HG03045 (cell line): Measurements from ENCODE around the gene PCDHA8.
"Not testable (repeated sequence)": the region's sequence is repeated elsewhere in the genome, so short reads cannot be mapped to it uniquely, and the experiment has no call there.

Experiments used
- ATAC-seq: cut with Tn5 transposase; IDR thresholded peaks from one replicate; pipeline ENCODE4 v1.9.1; 2021; ENCODE audit warnings: mild to moderate bottlenecking, moderate library complexity; ENCODE audit not compliant: unreplicated experiment

The PCDHA8 gene

DNA sequence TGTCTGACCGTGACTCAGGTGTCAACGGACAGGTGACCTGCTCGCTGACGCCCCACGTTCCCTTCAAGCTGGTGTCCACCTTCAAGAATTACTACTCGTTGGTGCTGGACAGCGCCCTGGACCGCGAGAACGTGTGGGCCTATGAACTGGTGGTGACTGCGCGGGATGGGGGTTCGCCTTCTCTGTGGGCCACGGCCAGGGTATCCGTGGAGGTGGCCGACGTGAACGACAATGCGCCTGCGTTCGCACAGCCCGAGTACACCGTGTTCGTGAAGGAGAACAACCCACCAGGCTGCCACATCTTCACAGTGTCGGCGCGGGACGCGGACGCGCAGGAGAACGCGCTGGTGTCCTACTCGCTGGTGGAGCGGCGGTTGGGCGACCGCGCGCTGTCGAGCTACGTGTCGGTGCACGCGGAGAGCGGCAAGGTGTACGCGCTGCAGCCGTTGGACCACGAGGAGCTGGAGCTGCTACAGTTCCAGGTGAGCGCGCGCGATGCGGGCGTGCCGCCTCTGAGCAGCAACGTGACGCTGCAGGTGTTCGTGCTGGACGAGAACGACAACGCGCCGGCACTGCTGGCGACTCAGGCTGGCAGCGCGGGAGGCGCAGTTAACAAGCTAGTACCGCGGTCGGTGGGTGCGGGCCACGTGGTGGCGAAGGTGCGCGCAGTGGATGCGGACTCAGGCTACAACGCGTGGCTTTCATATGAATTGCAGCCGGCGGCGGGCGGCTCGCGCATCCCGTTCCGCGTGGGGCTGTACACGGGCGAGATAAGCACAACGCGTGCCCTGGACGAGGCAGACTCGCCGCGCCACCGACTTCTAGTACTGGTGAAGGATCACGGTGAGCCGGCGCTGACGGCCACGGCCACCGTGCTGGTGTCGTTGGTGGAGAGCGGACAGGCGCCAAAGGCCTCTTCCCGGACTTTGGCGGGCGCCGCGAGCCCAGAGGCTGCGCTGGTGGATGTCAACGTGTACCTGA lies 29.5 kb downstream of the PCDHA8 start:
- no peak for ATAC-seq

DNA sequence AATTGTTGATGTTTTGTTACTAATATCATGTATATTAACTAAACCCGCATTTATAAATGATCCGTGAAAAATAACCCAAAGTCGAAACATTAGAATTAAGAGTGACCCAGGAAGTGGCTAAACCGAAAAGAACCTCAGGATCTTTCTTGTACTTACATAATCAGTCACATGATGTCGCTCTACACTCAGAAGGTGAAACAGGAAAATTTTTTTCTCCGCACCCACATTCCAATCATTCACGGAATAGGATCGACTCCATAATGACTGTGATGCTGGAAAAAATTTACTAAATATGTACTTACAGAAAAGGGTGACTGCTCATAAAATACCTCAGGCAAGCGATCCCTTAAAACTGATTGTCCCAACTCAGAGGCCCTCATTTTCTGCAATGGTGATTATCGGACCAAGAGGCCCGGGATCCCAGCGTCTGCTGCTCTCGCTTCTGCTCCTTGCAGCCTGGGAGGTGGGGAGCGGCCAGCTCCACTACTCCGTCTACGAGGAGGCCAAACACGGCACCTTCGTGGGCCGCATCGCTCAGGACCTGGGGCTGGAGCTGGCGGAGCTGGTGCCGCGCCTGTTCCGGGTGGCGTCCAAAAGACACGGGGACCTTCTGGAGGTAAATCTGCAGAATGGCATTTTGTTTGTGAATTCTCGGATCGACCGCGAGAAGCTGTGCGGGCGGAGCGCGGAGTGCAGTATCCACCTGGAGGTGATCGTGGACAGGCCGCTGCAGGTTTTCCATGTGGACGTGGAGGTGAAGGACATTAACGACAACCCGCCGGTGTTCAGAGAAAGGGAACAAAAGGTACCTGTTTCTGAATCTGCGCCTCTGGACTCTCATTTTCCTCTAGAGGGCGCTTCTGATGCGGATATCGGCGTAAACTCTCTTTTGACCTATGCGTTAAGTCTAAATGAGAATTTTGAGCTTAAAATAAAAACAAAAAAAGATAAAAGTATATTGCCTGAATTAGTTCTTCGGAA lies 34.4 kb downstream of the PCDHA8 start, which contains the start of gene PCDHA12:
Gene PCDHA12 (plus strand): TSS at position 224 of the 981 bp plus-strand sequence. CDS start 165 bp downstream, at position 389.
- ATAC-seq, result no peak

- not testable (repeated sequence) for ATAC-seq
These were observed 35.7 kb downstream of the PCDHA8 start for GRCh38 chr5:140876541-140877261.

DNA sequence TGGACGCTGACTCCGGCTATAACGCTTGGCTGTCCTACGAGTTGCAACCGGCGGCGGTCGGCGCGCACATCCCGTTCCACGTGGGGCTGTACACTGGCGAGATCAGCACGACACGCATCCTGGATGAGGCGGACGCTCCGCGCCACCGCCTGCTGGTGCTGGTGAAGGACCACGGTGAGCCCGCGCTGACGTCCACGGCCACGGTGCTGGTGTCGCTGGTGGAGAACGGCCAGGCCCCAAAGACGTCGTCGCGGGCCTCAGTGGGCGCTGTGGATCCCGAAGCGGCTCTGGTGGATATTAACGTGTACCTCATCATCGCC lies 36.2 kb downstream of the PCDHA8 start:
- no peak for ATAC-seq

DNA sequence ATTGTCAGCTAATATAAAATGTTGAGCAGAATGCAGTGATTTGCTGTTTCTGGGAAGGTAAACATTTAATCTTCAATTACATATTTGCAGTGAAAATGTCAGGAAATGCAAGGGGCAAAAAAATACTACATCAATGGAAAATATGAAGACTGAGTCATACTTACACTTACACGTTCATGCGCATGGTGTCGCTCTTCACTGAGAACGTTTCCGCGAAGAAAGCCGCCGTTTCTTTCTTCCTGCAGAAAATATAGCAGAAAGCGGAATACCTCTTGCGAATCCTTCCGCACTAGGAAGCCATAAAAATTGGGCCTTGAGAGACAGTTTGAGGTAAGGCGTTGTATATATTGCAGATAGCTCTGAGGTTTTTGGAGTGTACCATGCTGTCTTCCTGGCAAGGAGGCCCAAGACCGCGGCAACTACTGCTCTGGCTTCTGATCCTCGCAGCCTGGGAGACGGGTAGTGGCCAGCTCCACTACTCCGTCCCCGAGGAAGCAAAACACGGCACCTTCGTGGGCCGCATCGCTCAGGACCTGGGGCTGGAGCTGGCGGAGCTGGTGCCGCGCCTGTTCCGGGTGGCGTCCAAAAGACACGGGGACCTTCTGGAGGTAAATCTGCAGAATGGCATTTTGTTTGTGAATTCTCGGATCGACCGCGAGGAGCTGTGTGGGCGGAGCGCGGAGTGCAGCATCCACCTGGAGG lies 41.1 kb downstream of the PCDHA8 start, which contains the start of gene PCDHA13:
Gene PCDHA13 (plus strand): TSS at position 236 of the 702 bp plus-strand sequence. CDS start 145 bp downstream, at position 381.
- ATAC-seq, result no peak

DNA sequence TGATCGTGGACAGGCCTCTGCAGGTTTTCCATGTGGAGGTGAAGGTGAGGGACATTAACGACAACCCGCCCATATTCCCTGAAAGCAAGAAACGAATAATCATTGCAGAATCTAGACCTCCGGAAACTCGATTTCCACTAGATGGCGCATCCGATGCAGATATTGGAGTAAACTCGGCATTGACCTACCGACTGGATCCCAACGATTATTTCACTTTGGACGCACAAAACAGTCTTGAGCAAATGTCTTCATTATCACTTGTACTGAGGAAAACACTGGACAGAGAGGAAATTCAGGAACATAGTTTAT lies 41.6 kb downstream of the PCDHA8 start:
- ATAC-seq, result no peak

DNA sequence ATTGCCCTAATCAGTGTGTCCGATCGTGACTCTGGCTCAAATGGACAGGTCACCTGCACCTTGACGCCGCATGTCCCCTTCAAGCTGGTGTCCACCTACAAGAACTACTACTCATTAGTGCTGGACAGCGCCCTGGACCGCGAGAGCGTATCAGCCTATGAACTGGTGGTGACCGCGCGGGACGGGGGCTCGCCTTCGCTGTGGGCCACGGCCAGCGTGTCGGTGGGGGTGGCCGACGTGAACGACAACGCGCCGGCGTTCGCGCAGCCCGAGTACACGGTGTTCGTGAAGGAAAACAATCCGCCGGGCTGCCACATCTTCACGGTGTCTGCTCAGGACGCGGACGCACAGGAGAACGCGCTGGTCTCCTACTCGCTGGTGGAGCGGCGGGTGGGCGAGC lies 42.4 kb downstream of the PCDHA8 start:
- no peak for ATAC-seq

- ATAC-seq, result no peak
These were observed 43.1 kb downstream of the PCDHA8 start for GRCh38 chr5:140883927-140884697.
